IMR-90 (cell line): Measurements from ENCODE around the gene IQCB1. TPM values are rescaled to one million over a fixed set of nuclear protein-coding genes. Genes with fewer than 3 reads are reported as not detected.

Source experiments
- ATAC-seq: fragments of 200-7000 bp; cut with Tn5 transposase; 2 replicates; pipeline ENCODE4 v1.9.1; 2020; ENCODE audit warnings: low read depth, mild to moderate bottlenecking, moderate library complexity
- BruUV-seq: library from RNA; stranded (reverse); fragments of 400-500 nt; replicated peaks from 2 replicates; lab custom pipeline; 2021; lab: Mats Ljungman, UMichigan
- CTCF ChIA-PET: fragments of 300-600 bp; formaldehyde crosslinking; extraction: SDS; loops from one replicate; lab custom pipeline; 2021; ENCODE audit warnings: antibody characterized with exemption; lab: Yijun Ruan, JAX
- POLR2A ChIA-PET: fragments of 300-600 bp; sonication (Branson Sonifier 250); formaldehyde crosslinking; loops from one replicate; lab custom pipeline; 2022; ENCODE audit warnings: antibody characterized with exemption; ENCODE audit not compliant: unreplicated experiment; lab: Charles Lee
- DNase-seq: peaks from one replicate; pipeline ENCODE4 v3.0.0; 2013
- H2AFZ ChIP-seq: replicated peaks from 2 replicates; pipeline ENCODE3; 2013; ENCODE audit warnings: low read length, mild to moderate bottlenecking; ENCODE audit not compliant: poor library complexity
- H2AK5ac ChIP-seq: 2 replicates; pipeline ENCODE4 v1.6.1; 2013; ENCODE audit warnings: low read depth, low read length, inconsistent platforms
- H2AK9ac ChIP-seq: replicated peaks from 2 replicates; pipeline ENCODE3; 2013; ENCODE audit warnings: mild to moderate bottlenecking, low read depth, low read length, moderate library complexity; ENCODE audit not compliant: poor library complexity
- H2BK120ac ChIP-seq: 2 replicates; pipeline ENCODE4 v1.6.1; 2013; ENCODE audit warnings: low read depth, low read length, inconsistent platforms
- H2BK15ac ChIP-seq: 3 replicates; pipeline ENCODE4 v1.6.1; 2013; ENCODE audit warnings: low read depth, low read length, inconsistent platforms
- H2BK20ac ChIP-seq: 2 replicates; pipeline ENCODE4 v1.6.1; 2013; ENCODE audit warnings: low read depth, mild to moderate bottlenecking, inconsistent platforms, low read length, moderate library complexity
- H2BK5ac ChIP-seq: 2 replicates; pipeline ENCODE4 v1.6.1; 2013; ENCODE audit warnings: mild to moderate bottlenecking, low read depth, low read length, inconsistent platforms; ENCODE audit not compliant: poor library complexity, severe bottlenecking
- H3K14ac ChIP-seq: replicated peaks from 2 replicates; pipeline ENCODE4 v1.6.1; 2013; ENCODE audit warnings: low read depth, low read length, inconsistent platforms
- H3K18ac ChIP-seq: 2 replicates; pipeline ENCODE4 v1.6.1; 2013; ENCODE audit warnings: low read depth, low read length, control low read depth
- H3K23ac ChIP-seq: 2 replicates; pipeline ENCODE4 v1.6.1; 2013; ENCODE audit warnings: low read depth, low read length, inconsistent platforms
- H3K27ac ChIP-seq: 2 replicates; pipeline ENCODE4 v1.5.1; 2013; ENCODE audit warnings: mild to moderate bottlenecking, control low read depth, low read length; ENCODE audit not compliant: insufficient read depth
- H3K27me3 ChIP-seq: 2 replicates; pipeline ENCODE4 v1.6.1; 2013; ENCODE audit warnings: low read length; ENCODE audit not compliant: control insufficient read depth, insufficient read depth
- H3K36me3 ChIP-seq: 2 replicates; pipeline ENCODE4 v1.6.1; 2013; ENCODE audit warnings: low read length, mixed read lengths; ENCODE audit not compliant: control insufficient read depth, insufficient read depth
- H3K4ac ChIP-seq: 2 replicates; pipeline ENCODE4 v1.6.1; 2013; ENCODE audit warnings: low read depth, low read length, inconsistent platforms
- H3K4me1 ChIP-seq: 2 replicates; pipeline ENCODE4 v1.6.1; 2013; ENCODE audit warnings: low read length, mixed read lengths; ENCODE audit not compliant: control insufficient read depth, insufficient read depth
- H3K4me2 ChIP-seq: 2 replicates; pipeline ENCODE4 v1.6.1; 2013; ENCODE audit warnings: low read depth, mild to moderate bottlenecking, control low read depth, low read length, moderate library complexity
- H3K4me3 ChIP-seq: 2 replicates; pipeline ENCODE4 v1.5.1; 2013; ENCODE audit warnings: low read depth, mild to moderate bottlenecking, control low read depth, low read length, moderate library complexity; ENCODE audit not compliant: insufficient read depth
- H3K56ac ChIP-seq: 2 replicates; pipeline ENCODE4 v1.6.1; 2013; ENCODE audit warnings: low read length, inconsistent platforms; ENCODE audit not compliant: insufficient read depth; ENCODE audit errors: extremely low read depth
- H3K79me1 ChIP-seq, 2 experiments: 2 replicates each; pipeline ENCODE4 v1.6.1; 2013; ENCODE audit warnings: low read length in 2 of 2, inconsistent platforms in 1 of 2, low read depth in 1 of 2
- H3K9ac ChIP-seq: 2 replicates; pipeline ENCODE4 v1.6.1; 2013; ENCODE audit warnings: low read depth, low read length, control low read depth
- H3K9me1 ChIP-seq: 2 replicates; pipeline ENCODE4 v1.6.1; 2013; ENCODE audit warnings: low read length, inconsistent platforms; ENCODE audit not compliant: insufficient read depth
- H3K9me3 ChIP-seq: 2 replicates; pipeline ENCODE4 v1.6.1; 2013; ENCODE audit warnings: low read length; ENCODE audit not compliant: control insufficient read depth, insufficient read depth
- H4K20me1 ChIP-seq: 2 replicates; pipeline ENCODE4 v1.6.1; 2013; ENCODE audit warnings: low read length, inconsistent platforms; ENCODE audit not compliant: insufficient read depth
- H4K5ac ChIP-seq: 2 replicates; pipeline ENCODE4 v1.6.1; 2013; ENCODE audit warnings: mild to moderate bottlenecking, low read depth, low read length, control low read depth
- H4K8ac ChIP-seq, 2 experiments: 2 replicates each; pipeline ENCODE4 v1.6.1; 2013; ENCODE audit warnings: low read depth in 2 of 2, low read length in 2 of 2, control low read depth in 1 of 2, inconsistent platforms in 1 of 2
- H4K91ac ChIP-seq: 2 replicates; pipeline ENCODE4 v1.6.1; 2013; ENCODE audit warnings: low read depth, low read length, inconsistent platforms; ENCODE audit not compliant: insufficient read depth
- CTCF ChIP-seq: conservative IDR thresholded peaks from 2 replicates; pipeline ENCODE4 v1.5.1; 2012; ENCODE audit warnings: mild to moderate bottlenecking, low read depth, low read length, improper control_type of control experiment
- MXI1 ChIP-seq: IDR thresholded peaks from 2 replicates; pipeline ENCODE4 v1.6.1; 2012; ENCODE audit warnings: low read depth, mild to moderate bottlenecking, low read length, moderate library complexity, borderline replicate concordance
- dilution Hi-C: fragments of 300-500 bp; cut with HindIII; formaldehyde crosslinking; loops from one replicate; pipeline ENCODE4 v1.14.3; 2018; ENCODE audit warnings: low sequenced_read_pairs; ENCODE audit not compliant: unreplicated experiment
- in situ Hi-C: fragments of 300-500 bp; cut with MboI; formaldehyde crosslinking; loops from 3 replicates; pipeline ENCODE4 v1.14.3; 2019; ENCODE audit warnings: low sequenced_read_pairs, inconsistent platforms, mixed read lengths
- intact Hi-C: fragments of 100-400 bp; cut with micrococcal nuclease; formaldehyde crosslinking; loops from 2 replicates; pipeline ENCODE4 v1.10.0; 2022
- polyA plus RNA-seq, 3 experiments: library from polyadenylated mRNA; depleted of rRNA; stranded (reverse); fragments of >200 nt; gene quantifications; 2 replicates each; pipeline ENCODE4 v1.2.3, GENCODE V29; 2012; ENCODE audit warnings: low replicate concordance in 1 of 3
- total RNA-seq: library from RNA; depleted of rRNA; stranded (reverse); fragments of >200 nt; gene quantifications from 2 replicates; pipeline ENCODE4 v1.2.3, GENCODE V29; 2012; rRNA removed

The IQCB1 gene
- total and polyA plus RNA-seq, 2 of the 4 experiments (the other 2 are of a cell fraction) = 13.5 to 18.3 TPM

GRCh38 chr3:121720163-121720562, 114.7 kb downstream of the IQCB1 start:
- Histone ChIP-seq H2BK5ac (no peak overlapping the region), H3K27ac (no peak overlapping the region), H4K8ac (no peak overlapping the region), H3K4me2 (no peak overlapping the region), H3K23ac (no peak overlapping the region), H4K91ac (no peak overlapping the region), H3K36me3 (peaks cover 41% of the 10 kb centered on the region), H3K9ac (no peak overlapping the region), H3K18ac (no peak overlapping the region), H2AFZ (no peak overlapping the region), H3K9me1 (no peaks in the 10 kb centered on the region), H4K20me1 (no peaks in the 10 kb centered on the region), H2BK15ac (no peak overlapping the region), H2BK120ac (no peak overlapping the region), H3K4me1 (no peaks in the 10 kb centered on the region), H3K56ac (no peak overlapping the region), H4K5ac (no peak overlapping the region), H3K14ac (no peak overlapping the region), H3K4ac (no peak overlapping the region), H2AK5ac (no peak overlapping the region), H3K79me1 (peaks cover 0 to 4% of the 10 kb centered on the region in 2 experiments; a peak in 3 of 4 replicates), H3K9me3 (no peaks in the 10 kb centered on the region), H3K4me3 (no peak overlapping the region), H3K27me3 (no peaks in the 10 kb centered on the region), H2BK20ac (no peak overlapping the region), H2AK9ac (no peak overlapping the region)
- CTCF ChIA-PET = no interaction called here
- DNase-seq (no peak), ATAC-seq (no peak)
- intact Hi-C loops = no loop called here
- in situ Hi-C loops = no loop called here
- TF ChIP-seq CTCF = no peak
- TF ChIP-seq MXI1 = no peak
- POLR2A ChIA-PET = no interaction called here
- no TSS peak for BruUV-seq
- dilution Hi-C loops = no loop called here

Other genes starting within 250 kb of the IQCB1 start
- not detected in 2 replicates for gene FBXO40, start 241.7 kb downstream of the IQCB1 start, total RNA-seq
- not detected in 2 replicates for gene FBXO40, start 241.7 kb downstream of the IQCB1 start, polyA plus RNA-seq (2012; rRNA removed)
- 0.54 and 0.56 TPM in 2 replicates for gene HCLS1, start 174.2 kb downstream of the IQCB1 start, total RNA-seq
- gene HCLS1, start 174.2 kb downstream of the IQCB1 start, polyA plus RNA-seq (2012; rRNA removed) = 0.67 and 1.1 TPM in 2 replicates
- 30.3 and 56.1 TPM in 2 replicates for gene GOLGB1, start 85.3 kb downstream of the IQCB1 start, total RNA-seq
- gene GOLGB1, start 85.3 kb downstream of the IQCB1 start, polyA plus RNA-seq (2012; rRNA removed) = 9.1 and 13.3 TPM in 2 replicates
- gene EAF2, start 149 bp upstream of the IQCB1 start, total RNA-seq = 2.2 and 2.3 TPM in 2 replicates
- 2.2 and 2.3 TPM in 2 replicates for gene EAF2, start 149 bp upstream of the IQCB1 start, polyA plus RNA-seq (2012; rRNA removed)
- gene SLC15A2, start 59.3 kb upstream of the IQCB1 start, total RNA-seq = under 0.01 and 0.18 TPM in 2 replicates
- gene SLC15A2, start 59.3 kb upstream of the IQCB1 start, polyA plus RNA-seq (2012; rRNA removed) = 0.07 and 0.31 TPM in 2 replicates
- not detected in 2 replicates for gene ILDR1, start 187.2 kb upstream of the IQCB1 start, total RNA-seq
- not detected in 2 replicates for gene ILDR1, start 187.2 kb upstream of the IQCB1 start, polyA plus RNA-seq (2012; rRNA removed)
- gene CD86, start 220.3 kb upstream of the IQCB1 start, total RNA-seq = not detected in 2 replicates
- gene CD86, start 220.3 kb upstream of the IQCB1 start, polyA plus RNA-seq (2012; rRNA removed) = not detected in 2 replicates